Measurements from ENCODE around the gene LINC00237. TPM values are rescaled to one million over a fixed set of nuclear protein-coding genes. Genes with fewer than 3 reads are reported as not detected.

LINC00237 gene
- total RNA-seq, 1 experiment from 2014 or later = 0.90 TPM

DNA sequence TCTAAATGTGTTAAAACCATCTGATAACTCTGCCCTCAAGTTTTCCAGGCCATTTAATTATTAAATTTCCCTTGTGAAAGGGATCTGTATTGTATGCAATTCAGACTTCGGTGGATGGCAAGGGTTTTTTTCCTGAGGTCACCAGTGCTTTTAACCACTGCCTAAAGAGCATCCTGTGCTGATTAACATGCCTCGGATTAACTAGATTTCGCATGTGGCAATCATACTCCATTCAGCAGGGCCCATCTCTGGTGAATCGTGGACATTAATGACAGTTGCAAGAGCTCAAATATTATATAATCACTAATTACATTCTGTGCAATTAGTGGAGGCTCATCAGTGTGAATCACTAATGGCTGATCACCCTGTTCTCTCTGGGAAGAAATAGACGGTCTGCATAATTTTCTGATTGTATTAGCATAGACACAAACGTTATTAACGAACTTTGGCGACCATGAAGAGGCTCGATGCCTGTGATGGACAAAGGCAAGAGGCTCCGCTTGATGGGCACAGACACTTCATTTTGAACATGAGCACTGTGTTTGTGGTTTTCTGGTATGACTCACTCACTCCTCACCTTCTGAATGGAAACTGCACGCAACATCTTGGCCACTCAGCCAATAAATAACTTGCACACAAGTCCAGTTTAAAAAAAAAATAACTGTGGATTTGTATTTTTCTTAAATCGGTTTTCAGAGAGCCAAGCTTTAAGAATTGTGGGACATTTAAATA, 31.4 kb downstream of the LINC00237 start:
- no peak overlapping the region for H2AFZ ChIP-seq (ENCODE audit: low read length)

More for the DNA sequence above, 31.4 kb downstream of the LINC00237 start:
- Histone ChIP-seq H4K20me1 (ENCODE audit: control insufficient read depth, insufficient read depth, insufficient read length) (no peaks in the 10 kb centered on the region), H3K14ac (ENCODE audit: insufficient read depth, low read length) (no peak overlapping the region), H3K9ac (ENCODE audit: extremely low read depth, insufficient read length, low read length) (no peak overlapping the region), H4K5ac (ENCODE audit: insufficient read length, low read depth, low read length) (no peak overlapping the region), H2BK5ac (ENCODE audit: insufficient read length, low read length) (no peak overlapping the region), H3K4me1 (ENCODE audit: insufficient read depth, low read length) (no peaks in the 10 kb centered on the region), H3K56ac (ENCODE audit: insufficient read length, low read depth, low read length) (no peak overlapping the region), H3K4ac (ENCODE audit: low read depth, low read length) (no peak overlapping the region), H2AK5ac (ENCODE audit: insufficient read length, low read length) (no peak overlapping the region), H3K27me3 (ENCODE audit: insufficient read depth, low read length) (no peaks in the 10 kb centered on the region), H2BK120ac (ENCODE audit: low read depth, low read length, poor library complexity, severe bottlenecking) (no peak overlapping the region), H3K4me2 (ENCODE audit: insufficient read depth, insufficient read length, low read length) (no peak overlapping the region), H2BK20ac (ENCODE audit: low read depth, low read length, poor library complexity, severe bottlenecking) (no peak overlapping the region), H3K9me3 (ENCODE audit: control insufficient read depth, low read depth, low read length) (no peaks in the 10 kb centered on the region), H3K18ac (ENCODE audit: insufficient read length, low read depth, low read length) (no peak overlapping the region), H3K79me2 (ENCODE audit: insufficient read depth, low read length) (no peaks in the 10 kb centered on the region), H4K91ac (ENCODE audit: insufficient read length, low read depth, low read length) (no peak overlapping the region), H3T11ph (ENCODE audit: low read length) (no peak overlapping the region), H2BK15ac (ENCODE audit: low read depth, low read length) (no peak overlapping the region), H3K79me1 (ENCODE audit: insufficient read depth, low read depth, low read length, poor library complexity, severe bottlenecking) (no peaks in the 10 kb centered on the region), H3K23me2 (ENCODE audit: insufficient read length, low read depth, low read length, poor library complexity, severe bottlenecking) (no peaks in the 10 kb centered on the region), H3K23ac (ENCODE audit: insufficient read length, low read depth, low read length) (no peak overlapping the region), H3K27ac (ENCODE audit: insufficient read length, low read depth, low read length) (no peak overlapping the region), H4K8ac (replicated peaks; ENCODE audit: insufficient read length, low read depth, low read length) (no peak overlapping the region), H2BK12ac (ENCODE audit: insufficient read length, low read depth, low read length) (no peak overlapping the region)
- Mint-ChIP-seq H3K4me1 (peaks cover 3 to 6% of the 10 kb centered on the region in 2 experiments; a peak in 3 of 4 replicates), H3K36me3 (ENCODE audit: insufficient read depth in 1 of 3, low read depth in 3 of 3) (no peaks in the 10 kb centered on the region), H3K27me3 (ENCODE audit: low read depth) (no peaks in the 10 kb centered on the region), H3K27ac (no peak overlapping the region), H3K4me3 (no peak overlapping the region), H3K9me3 (no peaks in the 10 kb centered on the region)
- no peak for DNase-seq
- TF ChIP-seq, protein P1, sequence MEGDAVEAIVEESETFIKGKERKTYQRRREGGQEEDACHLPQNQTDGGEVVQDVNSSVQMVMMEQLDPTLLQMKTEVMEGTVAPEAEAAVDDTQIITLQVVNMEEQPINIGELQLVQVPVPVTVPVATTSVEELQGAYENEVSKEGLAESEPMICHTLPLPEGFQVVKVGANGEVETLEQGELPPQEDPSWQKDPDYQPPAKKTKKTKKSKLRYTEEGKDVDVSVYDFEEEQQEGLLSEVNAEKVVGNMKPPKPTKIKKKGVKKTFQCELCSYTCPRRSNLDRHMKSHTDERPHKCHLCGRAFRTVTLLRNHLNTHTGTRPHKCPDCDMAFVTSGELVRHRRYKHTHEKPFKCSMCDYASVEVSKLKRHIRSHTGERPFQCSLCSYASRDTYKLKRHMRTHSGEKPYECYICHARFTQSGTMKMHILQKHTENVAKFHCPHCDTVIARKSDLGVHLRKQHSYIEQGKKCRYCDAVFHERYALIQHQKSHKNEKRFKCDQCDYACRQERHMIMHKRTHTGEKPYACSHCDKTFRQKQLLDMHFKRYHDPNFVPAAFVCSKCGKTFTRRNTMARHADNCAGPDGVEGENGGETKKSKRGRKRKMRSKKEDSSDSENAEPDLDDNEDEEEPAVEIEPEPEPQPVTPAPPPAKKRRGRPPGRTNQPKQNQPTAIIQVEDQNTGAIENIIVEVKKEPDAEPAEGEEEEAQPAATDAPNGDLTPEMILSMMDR (conservative IDR thresholded peaks at IDR 0.05) = no peak
- no CpG with 5 or more reads among the region's 12 CpGs for WGBS (ENCODE audit: extremely low coverage, insufficient read length, low lambda C conversion rate)

Measured in H9 (cell line).